Measurements from ENCODE around the gene LPGAT1.

The LPGAT1 gene

DNA sequence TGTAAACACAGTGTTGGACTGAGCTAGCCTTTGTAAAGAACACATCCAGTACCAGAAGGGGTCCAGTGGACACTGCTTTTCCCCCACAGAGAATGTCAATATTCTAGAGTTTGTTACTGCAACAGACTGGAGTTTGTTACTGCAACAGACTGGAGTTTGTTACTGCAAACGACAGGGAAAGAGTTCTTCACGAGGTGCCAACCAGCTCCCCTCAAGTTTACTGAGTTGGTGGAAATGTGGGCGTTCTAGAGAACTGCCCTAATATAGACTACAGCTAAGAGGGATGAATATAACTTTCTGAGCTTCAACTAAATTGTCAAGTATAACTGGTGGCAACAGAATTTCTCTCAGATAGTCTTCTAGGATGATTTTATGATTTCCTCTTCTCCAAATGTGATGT lies 81.3 kb downstream of the LPGAT1 start:
- no peak for TF ChIP-seq GABPA (IDR thresholded peaks at IDR 0.05; ENCODE audit: low read depth)
- Histone ChIP-seq H3K27ac (replicated peaks) (no peak overlapping the region), H3K27me3 (ENCODE audit: insufficient read depth, poor library complexity, severe bottlenecking) (no peaks in the 10 kb centered on the region), H3K4me3 (replicated peaks; ENCODE audit: insufficient read depth, low read length) (no peak overlapping the region)
- DNase-seq (ENCODE audit: low read depth in 1 of 2, low spot score in 1 of 2) = no peak

DNA sequence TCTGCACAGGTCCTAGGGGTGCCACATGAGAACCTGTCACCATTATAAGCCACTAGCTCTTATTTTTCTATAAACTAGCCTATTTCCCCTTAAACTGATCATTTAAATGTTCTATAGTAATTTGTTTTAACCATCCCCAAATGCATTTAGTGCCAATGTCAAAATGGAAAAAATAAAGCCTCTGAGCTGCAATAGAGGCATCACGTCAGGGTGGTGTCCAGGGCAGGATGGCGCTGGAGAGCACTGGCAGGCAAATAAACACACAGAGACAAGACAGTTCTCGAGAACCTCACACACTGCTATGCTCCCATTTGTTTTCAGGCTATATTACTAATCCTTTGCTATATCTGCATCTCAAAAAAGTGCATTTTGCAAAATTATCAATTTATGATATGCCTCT lies 81.8 kb downstream of the LPGAT1 start:
- Histone ChIP-seq H3K4me3 (replicated peaks; ENCODE audit: insufficient read depth, low read length) (no peak overlapping the region), H3K27me3 (ENCODE audit: insufficient read depth, poor library complexity, severe bottlenecking) (no peaks in the 10 kb centered on the region), H3K27ac (replicated peaks) (no peak overlapping the region)
- DNase-seq (ENCODE audit: low read depth in 1 of 2, low spot score in 1 of 2) = no peak
- no peak for TF ChIP-seq SPI1 (IDR thresholded peaks at IDR 0.05; ENCODE audit: borderline replicate concordance, low read depth)
- TF ChIP-seq, protein P1, sequence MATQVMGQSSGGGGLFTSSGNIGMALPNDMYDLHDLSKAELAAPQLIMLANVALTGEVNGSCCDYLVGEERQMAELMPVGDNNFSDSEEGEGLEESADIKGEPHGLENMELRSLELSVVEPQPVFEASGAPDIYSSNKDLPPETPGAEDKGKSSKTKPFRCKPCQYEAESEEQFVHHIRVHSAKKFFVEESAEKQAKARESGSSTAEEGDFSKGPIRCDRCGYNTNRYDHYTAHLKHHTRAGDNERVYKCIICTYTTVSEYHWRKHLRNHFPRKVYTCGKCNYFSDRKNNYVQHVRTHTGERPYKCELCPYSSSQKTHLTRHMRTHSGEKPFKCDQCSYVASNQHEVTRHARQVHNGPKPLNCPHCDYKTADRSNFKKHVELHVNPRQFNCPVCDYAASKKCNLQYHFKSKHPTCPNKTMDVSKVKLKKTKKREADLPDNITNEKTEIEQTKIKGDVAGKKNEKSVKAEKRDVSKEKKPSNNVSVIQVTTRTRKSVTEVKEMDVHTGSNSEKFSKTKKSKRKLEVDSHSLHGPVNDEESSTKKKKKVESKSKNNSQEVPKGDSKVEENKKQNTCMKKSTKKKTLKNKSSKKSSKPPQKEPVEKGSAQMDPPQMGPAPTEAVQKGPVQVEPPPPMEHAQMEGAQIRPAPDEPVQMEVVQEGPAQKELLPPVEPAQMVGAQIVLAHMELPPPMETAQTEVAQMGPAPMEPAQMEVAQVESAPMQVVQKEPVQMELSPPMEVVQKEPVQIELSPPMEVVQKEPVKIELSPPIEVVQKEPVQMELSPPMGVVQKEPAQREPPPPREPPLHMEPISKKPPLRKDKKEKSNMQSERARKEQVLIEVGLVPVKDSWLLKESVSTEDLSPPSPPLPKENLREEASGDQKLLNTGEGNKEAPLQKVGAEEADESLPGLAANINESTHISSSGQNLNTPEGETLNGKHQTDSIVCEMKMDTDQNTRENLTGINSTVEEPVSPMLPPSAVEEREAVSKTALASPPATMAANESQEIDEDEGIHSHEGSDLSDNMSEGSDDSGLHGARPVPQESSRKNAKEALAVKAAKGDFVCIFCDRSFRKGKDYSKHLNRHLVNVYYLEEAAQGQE (IDR thresholded peaks at IDR 0.05; ENCODE audit: insufficient replicate concordance, low read depth) = no peak
- no peak for TF ChIP-seq GABPA (IDR thresholded peaks at IDR 0.05; ENCODE audit: low read depth)
- TF ChIP-seq POLR2AphosphoS5 (IDR thresholded peaks at IDR 0.05; ENCODE audit: low read depth) = no peak
- TF ChIP-seq, protein P2, sequence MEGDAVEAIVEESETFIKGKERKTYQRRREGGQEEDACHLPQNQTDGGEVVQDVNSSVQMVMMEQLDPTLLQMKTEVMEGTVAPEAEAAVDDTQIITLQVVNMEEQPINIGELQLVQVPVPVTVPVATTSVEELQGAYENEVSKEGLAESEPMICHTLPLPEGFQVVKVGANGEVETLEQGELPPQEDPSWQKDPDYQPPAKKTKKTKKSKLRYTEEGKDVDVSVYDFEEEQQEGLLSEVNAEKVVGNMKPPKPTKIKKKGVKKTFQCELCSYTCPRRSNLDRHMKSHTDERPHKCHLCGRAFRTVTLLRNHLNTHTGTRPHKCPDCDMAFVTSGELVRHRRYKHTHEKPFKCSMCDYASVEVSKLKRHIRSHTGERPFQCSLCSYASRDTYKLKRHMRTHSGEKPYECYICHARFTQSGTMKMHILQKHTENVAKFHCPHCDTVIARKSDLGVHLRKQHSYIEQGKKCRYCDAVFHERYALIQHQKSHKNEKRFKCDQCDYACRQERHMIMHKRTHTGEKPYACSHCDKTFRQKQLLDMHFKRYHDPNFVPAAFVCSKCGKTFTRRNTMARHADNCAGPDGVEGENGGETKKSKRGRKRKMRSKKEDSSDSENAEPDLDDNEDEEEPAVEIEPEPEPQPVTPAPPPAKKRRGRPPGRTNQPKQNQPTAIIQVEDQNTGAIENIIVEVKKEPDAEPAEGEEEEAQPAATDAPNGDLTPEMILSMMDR (IDR thresholded peaks at IDR 0.05; ENCODE audit: insufficient read depth, low read length) = no peak

DNA sequence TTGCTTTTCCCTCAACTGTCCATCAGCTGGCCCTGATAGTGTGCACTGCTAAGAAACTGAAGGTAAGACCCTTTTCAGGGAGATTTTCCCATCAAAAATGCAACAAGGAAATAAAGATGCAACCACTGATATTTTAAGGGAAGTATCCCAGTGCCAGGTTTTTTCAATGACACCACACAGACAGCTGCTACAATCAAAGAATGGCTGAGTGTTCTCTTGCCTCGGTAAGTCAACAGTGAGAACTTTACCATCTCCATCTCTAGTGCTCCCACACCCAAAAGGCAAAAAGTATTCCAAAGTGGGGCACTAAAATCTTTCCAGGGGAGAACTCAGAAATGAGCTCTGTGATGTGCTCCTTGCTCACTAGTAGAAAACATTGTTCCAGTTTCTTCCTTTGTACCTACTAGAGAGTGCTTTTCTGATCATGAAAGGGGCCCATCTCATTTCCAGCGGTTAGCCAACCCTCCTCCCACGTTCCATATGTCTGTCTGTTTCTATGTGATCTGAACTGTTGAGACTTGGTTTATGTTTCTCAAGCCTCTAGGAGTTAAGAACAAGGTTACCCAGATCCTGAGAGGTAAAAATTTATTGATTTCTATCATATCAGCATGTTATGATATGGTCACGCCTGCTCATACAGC lies 87.6 kb downstream of the LPGAT1 start:
- no peak for DNase-seq (ENCODE audit: low read depth in 1 of 2, low spot score in 1 of 2)
- Histone ChIP-seq H3K27ac (replicated peaks) (no peak overlapping the region), H3K4me3 (replicated peaks; ENCODE audit: insufficient read depth, low read length) (no peak overlapping the region), H3K27me3 (ENCODE audit: insufficient read depth, poor library complexity, severe bottlenecking) (no peaks in the 10 kb centered on the region)
- no peak for TF ChIP-seq SPI1 (IDR thresholded peaks at IDR 0.05; ENCODE audit: borderline replicate concordance, low read depth)
- TF ChIP-seq POLR2AphosphoS5 (IDR thresholded peaks at IDR 0.05; ENCODE audit: low read depth) = no peak
- TF ChIP-seq, protein P1 (IDR thresholded peaks at IDR 0.05; ENCODE audit: insufficient replicate concordance, low read depth) = no peak
- TF ChIP-seq GABPA (IDR thresholded peaks at IDR 0.05; ENCODE audit: low read depth) = no peak
- TF ChIP-seq, protein P2 (IDR thresholded peaks at IDR 0.05; ENCODE audit: insufficient read depth, low read length) = no peak

- no peaks in the 10 kb centered on the region for H3K27me3 ChIP-seq (ENCODE audit: insufficient read depth, poor library complexity, severe bottlenecking)
- TF ChIP-seq, protein P1 (IDR thresholded peaks at IDR 0.05; ENCODE audit: insufficient replicate concordance, low read depth) = no peak
- TF ChIP-seq GABPA (IDR thresholded peaks at IDR 0.05; ENCODE audit: low read depth) = no peak
- DNase-seq (ENCODE audit: low read depth in 1 of 2, low spot score in 1 of 2) = no peak
- no peak overlapping the region for H3K4me3 ChIP-seq (replicated peaks; ENCODE audit: insufficient read depth, low read length)
- H3K27ac ChIP-seq (replicated peaks) = no peak overlapping the region
Observed at GRCh38 chr1:211742272-211742671, 88.3 kb downstream of the LPGAT1 start.

All from HL-60 (cell line).